ENCODE measurements around the gene MOK. TPM values are rescaled to one million over a fixed set of nuclear protein-coding genes. Genes with fewer than 3 reads are reported as not detected.

MOK gene
- total RNA-seq, 1 donor = 12.9 TPM

DNA sequence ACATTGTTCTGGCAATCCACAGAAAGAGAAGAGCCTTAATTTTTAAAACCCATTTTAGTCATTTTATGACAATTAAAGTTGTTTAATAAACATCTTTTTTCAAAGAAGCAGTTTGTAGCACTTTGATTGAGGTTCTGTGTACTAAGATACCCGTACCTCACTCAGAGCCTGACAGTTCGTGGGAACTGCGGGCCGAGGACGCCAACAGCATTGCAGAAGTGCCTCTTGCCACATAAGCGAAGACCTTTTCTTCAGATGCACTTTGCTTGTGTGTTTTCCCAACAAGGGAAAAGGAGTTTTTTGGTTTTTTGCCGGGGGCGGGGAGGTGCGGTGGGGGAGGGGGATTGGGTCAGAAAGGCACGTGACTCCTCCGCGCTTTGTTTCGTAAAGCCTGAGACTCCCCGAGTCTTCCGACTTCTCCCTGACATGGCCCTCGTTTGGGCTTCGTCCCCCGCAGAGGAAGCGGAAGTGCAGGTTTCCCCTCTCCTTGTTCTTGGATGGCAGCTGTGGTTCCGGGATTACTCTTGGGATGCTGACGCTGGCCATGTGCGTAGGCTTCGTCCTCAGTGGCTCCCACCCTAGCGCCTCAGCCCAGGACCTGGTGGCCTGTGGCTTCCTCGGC lies 94.4 kb downstream of the MOK start:
- DNase-seq (ENCODE audit: low read depth in 2 of 3, low spot score in 2 of 3) = no peak

DNA sequence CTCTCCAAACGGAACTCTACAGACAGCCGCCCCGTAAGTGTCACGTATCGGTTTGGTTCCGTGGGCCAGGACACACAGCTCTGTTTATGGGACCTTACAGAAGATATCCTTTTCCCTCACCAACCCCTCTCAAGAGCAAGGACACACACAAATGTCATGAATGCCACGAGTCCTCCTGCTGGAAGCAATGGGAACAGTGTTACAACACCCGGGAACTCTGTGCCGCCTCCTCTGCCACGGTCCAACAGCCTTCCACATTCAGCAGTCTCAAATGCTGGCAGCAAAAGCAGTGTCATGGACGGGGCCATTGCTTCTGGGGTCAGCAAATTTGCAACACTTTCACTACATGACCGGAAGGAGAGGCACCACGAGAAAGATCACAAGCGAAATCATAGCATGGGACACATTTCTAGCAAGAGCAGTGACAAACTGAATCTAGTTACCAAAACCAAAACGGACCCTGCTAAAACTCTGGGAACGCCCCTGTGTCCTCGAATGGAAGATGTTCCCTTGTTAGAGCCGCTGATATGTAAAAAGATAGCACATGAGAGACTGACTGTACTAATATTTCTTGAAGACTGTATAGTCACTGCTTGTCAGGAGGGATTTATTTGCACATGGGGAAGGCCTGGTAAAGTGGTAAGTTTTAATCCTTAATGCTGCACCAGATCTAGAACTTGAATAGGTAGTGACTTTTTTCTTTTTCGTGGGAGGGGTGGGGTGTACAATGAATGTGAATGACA lies 95.6 kb downstream of the MOK start:
- no peak for DNase-seq (ENCODE audit: low read depth in 2 of 3, low spot score in 2 of 3)

DNA sequence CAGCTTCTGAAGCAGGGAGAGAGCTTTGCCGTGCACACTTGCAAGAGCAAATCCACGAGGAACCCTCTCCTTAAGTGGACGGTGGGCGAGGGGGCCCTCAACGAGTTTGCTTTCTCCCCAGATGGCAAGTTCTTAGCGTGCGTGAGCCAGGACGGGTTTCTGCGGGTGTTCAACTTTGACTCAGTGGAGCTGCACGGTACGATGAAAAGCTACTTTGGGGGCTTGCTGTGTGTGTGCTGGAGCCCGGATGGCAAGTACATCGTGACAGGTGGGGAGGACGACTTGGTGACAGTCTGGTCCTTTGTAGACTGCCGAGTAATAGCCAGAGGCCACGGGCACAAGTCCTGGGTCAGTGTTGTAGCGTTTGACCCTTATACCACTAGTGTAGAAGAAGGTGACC lies 96.2 kb downstream of the MOK start:
- no peak for DNase-seq (ENCODE audit: low read depth in 2 of 3, low spot score in 2 of 3)

DNA sequence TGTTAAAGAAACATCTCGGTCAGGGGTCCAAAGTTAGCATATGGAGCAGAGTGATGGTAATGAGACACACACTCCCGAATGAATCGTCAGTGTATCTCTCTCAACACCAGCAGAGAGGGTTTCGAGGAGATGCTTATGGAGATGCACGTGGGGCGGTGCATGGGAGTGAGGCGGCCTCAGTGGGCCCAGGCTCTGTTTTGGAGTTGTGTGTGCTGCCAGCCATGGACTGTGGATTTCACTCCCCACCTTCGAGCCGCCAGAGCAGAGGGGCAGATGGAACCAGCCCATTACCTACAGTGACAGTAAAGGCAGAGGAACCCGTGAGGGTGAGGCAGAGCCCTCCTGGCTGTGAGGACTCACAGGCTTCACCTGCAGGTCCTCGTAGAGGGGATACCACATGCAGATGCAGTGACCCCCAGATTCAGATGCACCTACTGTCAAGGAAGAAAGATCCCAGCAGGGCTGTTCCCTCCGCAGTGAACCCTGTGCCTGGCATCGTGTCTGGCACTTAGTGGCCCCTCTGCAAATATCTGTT lies 97.1 kb downstream of the MOK start:
- DNase-seq (ENCODE audit: low read depth in 2 of 3, low spot score in 2 of 3) = no peak

DNA sequence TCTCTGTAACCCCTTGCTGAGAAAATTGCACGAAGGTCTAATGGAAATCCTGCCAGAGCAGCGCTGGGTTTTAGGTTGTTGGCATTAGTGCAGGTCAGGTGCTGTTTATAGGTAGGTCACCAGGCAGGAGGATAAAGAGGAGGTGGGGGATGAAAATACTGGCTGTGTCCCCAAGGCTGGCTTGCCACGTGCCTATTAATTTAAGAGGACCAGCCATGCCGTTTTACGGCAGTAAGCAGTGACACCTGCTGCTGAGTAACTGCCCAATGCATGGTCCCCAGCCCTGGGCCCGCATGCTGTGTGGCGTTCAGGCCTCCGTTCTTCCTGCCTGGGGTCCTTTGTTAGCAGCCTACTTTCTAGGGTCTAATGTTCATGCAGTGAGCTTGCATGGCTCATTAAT lies 98.0 kb downstream of the MOK start:
- DNase-seq (ENCODE audit: low read depth in 2 of 3, low spot score in 2 of 3) = no peak

DNA sequence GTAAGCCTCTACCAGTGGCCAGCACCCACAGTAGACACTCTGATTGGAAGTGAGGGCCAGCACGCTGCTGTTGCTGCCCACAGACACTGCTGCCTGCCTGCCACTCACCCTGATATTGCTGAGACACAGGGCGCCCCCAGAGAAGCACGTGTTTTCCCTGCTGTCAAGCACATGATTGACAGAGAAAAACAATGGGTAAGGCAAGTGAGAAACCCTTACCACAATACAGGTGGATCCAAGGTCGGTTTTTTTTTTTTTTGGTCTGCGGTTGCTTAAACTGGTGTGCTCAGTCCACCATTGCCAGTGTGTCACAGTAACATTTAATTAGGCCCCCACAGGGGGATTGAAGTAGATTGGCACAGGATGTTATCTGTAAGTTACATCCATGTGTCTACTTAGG lies 99.4 kb downstream of the MOK start:
- no peak for DNase-seq (ENCODE audit: low read depth in 2 of 3, low spot score in 2 of 3)

DNA sequence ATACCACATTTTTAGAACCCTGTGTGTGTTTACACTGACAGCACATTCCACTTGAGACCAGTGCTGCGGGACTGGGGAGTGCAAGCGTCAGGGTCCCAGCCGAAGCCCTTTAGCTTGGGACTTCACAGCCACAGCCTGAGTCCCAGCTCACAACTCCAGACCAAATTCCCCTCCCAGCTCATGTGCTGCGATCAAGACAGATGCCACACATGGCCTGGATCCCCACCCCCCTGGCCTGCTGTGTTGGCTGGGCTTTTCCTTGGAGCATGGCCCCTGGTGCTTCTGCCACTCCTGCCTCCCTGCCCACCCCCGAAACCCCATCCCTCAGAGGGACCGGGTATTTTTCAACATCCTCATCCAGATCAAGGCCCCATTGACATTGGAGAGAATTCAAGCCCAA lies 101.6 kb downstream of the MOK start:
- no peak for DNase-seq (ENCODE audit: low read depth in 2 of 3, low spot score in 2 of 3)

DNA sequence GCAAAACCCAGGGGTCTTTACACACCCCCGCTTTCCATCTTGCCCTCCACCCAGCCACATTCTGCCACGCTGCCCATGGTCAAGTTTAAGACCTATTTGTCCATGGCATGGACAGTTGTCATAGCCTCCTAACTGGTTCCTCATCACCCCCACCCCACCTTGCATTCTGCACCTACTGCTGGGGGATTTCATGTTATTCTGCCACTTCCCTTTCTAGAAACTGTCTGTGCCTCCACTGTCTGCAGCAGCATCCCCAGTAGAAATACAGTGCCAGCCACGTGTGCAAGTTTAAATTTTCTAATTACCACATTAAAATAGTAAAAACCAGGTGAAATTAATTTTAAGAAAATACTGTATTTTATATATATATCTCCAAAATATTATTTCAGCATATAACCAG lies 102.0 kb downstream of the MOK start:
- DNase-seq (ENCODE audit: low read depth in 2 of 3, low spot score in 2 of 3) = no peak

DNA sequence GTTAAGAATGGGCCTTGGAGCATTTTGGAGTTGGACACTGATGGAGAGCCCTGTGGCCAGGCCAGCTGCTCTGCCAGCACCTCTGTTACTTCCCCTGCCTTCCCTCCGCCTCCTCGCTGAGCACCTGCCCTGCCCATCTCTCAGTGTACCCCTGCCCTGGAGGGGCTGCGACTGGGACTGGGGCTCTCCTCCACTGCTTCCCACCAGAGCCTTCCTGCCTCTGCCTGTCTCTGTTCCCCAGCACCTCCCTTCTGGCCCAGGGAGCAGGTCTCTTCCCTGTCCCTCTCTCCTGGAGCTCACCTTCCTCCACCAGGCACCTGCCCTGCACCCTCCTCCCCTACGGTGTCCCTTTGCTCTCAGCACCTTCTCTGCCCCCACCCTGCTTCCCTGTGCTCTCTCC lies 103.2 kb downstream of the MOK start:
- no peak for DNase-seq (ENCODE audit: low read depth in 2 of 3, low spot score in 2 of 3)

DNA sequence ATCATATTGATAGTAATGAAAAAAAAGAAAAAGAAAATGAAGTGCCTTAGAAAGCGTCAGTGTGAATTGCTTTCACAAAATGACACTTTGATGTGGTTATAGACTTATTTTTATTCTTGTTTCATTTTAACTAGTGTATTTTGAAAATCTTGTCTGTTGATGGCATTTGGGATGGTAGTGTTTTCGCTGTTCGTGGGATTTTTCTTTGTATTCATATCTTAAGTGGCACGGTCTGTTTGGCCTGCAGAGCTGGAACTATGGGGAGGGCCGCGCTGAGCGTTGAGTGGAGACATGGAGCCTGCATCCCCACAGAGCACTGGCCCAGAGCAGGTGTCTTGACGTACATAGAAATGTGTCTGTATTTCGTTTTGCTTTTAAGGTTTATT lies 103.6 kb downstream of the MOK start:
- no peak for DNase-seq (ENCODE audit: low read depth in 2 of 3, low spot score in 2 of 3)

DNA sequence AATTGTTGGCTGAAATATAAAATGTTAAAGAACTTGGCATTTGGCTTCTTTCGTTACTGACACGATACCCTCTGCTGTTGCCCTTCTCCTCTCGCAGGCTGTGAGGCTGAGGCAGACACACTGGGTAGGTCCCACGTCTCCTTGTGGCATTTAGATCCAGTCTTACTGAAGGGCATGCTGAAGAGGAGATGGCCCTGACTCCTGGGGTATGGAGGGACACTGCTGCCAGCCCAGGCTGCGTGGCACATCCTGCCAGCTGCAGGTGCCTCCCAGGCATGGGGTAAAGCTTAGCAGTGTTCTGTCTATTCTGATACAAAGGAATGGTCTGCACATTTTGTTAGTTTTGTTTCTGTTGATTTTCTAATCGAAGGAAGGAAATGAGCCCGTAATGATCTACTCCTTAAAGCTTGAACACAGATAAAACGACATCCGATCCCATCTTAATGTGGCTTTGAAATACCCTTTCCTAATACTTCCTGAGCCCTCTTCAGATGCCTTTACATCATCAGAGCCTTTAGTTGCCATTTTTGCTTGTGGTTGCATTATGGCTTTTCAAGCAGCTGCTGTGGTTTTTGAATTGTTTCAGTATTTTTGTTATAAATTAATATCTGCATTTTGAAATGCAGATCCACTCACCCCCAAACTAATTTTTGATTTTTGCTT lies 104.1 kb downstream of the MOK start:
- DNase-seq (ENCODE audit: low read depth in 2 of 3, low spot score in 2 of 3) = no peak

DNA sequence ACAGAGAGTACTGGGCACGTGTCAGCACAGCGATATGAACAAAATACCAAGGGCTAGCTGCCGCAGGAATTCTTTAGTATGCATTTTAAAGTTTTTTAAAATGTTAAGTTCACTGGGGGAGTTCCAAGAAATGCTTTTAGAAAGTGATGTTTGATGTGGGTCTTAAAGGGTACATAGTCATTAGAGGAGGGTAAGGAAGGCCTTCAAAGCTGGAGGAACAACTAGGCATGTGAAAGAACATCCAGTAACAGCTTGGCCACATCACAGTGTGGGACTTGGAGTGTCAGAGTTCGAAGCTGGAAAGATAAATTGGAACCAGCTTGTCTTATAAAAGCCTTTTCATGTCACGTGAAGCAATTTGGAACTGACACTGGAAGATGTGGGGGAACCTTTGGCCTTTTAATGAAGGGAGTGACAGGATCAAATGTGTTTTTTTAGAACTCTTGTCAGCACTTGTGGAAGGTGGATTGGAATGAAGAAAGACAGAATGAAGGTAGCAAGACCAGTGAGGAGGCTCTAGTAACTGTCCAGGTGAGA lies 107.6 kb downstream of the MOK start:
- DNase-seq (ENCODE audit: low read depth in 2 of 3, low spot score in 2 of 3) = no peak

DNA sequence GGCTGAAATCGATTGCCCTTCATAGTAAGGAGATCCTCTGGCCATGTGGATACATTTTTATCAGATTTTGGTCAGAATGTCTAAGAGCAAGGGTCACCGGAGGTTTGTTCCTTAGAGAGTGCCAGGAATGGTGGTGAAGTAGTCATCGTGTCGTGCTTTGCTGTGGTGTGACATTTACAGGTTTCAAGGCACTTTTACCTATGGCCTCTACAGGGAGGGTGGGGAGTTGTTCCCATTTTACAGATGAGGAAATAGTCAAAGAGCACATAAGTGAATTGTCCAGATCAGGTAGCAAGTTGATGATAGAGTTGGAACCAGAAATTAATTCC lies 108.1 kb downstream of the MOK start:
- no peak for DNase-seq (ENCODE audit: low read depth in 2 of 3, low spot score in 2 of 3)

DNA sequence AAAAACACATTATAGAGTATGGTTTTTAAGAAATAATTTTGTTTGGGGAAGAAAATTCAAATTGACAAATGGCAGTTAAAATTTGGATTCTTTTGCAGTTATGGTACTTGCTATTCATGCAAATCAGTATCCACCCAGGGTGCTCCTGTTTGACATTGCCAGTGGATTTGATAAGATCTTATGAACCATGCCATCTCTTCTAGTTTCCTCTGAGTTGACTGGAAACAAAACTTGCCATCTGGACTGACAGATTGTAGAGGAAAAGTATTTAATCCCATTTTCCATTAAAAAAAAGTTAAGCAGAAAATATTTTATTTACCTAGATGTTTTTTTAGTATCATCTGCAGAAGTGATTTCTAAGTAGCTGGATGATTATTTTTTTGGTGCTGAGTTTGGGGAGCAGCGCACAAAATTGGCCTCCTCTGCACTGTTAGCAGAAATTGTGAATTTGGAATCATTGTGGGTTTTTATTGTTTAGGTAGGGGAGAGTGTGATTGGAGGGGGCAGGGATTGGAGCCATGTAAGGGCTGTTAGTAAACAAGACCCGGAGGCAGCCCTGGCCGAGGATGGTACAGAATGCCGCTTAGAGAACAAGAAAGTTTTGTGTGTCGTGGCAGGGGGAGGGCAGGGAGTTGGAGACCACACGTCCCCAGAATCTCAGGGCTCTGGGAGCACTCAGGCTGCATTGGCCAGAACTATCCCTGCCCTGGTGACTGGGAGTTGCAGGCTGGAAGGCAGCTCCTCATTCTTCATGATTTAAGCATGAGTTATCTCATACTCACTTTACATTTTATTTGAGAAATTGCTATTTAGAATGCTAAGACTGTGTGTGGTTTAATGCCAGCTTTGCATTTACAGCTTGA lies 108.7 kb downstream of the MOK start:
- no peak for DNase-seq (ENCODE audit: low read depth in 2 of 3, low spot score in 2 of 3)

DNA sequence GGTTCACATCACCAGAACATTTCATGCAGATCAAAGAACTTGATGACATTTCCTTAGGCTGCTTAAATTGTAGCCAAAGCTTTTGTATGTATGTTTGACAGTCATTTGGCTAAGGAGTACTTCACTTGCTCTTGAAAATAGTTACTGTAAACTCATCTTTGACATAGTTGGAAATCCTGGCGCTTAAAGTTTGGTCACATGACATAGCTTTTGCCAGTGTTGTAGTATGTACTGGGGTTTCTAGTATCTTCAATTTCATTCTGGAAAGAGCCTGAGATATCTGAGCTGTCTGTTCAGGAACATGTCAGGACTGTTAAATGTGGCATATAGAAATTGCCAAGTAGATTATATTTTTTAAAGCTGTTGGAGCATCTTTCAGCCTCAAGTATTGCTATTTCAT lies 109.5 kb downstream of the MOK start:
- no peak for DNase-seq (ENCODE audit: low read depth in 2 of 3, low spot score in 2 of 3)

DNA sequence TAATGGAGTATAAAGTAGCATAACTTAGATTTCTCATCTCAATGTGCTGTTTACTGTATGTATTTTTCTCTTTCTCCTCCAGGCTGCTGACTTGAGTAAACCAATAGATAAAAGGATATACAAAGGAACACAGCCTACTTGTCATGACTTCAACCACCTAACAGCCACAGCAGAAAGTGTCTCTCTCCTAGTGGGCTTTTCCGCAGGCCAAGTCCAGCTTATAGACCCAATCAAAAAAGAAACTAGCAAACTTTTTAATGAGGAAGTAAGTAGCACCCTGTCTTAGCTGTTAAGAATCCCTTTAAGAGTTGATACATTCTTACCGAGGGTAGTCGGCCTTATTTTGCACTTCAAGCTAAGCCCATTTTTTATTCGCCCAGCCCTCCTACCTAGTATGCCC lies 110.1 kb downstream of the MOK start:
- DNase-seq (ENCODE audit: low read depth in 2 of 3, low spot score in 2 of 3) = peak in 1 of 3 donors; percentile 28

DNA sequence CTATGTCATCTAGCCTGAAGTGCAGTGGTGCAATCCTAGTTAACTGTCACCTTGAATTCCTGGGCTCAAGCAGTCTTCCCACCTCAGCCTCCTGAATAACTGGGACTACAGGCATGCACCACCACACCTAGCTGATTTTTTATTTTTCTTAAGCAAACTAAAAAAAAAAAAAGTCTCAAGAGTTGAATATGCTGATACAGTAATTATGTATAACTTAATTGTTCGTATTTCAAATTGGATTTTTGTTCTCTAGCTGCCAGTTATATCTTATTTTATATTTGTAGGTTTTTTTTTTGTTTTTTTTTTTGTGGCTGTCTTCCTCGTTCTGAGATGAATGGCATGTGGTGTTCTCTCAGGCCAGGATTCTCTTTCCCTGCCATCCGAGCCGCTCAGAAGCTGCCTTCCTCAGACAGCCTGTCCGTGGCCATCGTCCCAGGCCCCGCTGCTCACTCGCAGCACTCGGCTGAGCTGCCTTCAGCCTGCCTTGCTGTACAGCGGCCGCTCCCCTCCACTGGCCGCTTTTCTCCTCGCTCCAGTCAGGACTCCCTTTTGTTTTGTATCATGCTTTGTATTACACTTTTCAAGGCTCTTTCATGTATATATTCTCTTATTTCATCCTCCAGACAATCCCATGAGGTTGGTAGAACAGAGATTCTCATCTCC lies 112.0 kb downstream of the MOK start:
- DNase-seq (ENCODE audit: low read depth in 2 of 3, low spot score in 2 of 3) = no peak

DNA sequence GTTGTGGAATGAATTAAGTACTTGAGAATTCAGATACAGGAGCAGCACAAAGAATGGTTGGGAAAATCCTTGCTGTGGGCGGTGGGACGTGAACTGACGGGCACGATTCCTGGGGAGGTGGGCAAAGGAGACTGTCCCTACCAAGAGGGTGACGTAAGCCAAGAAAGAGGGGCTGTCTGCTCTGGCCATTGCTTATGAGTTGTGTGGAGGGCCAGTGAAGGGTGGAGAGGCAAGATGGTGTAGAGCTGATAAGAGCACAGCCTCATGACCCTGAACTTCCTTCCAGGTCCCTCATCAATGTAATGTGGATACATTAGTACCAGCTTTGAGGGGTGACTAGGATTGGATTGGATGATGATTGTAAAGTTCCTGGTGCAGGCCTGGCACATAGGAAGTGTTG lies 115.1 kb downstream of the MOK start:
- DNase-seq (ENCODE audit: low read depth in 2 of 3, low spot score in 2 of 3) = no peak

DNA sequence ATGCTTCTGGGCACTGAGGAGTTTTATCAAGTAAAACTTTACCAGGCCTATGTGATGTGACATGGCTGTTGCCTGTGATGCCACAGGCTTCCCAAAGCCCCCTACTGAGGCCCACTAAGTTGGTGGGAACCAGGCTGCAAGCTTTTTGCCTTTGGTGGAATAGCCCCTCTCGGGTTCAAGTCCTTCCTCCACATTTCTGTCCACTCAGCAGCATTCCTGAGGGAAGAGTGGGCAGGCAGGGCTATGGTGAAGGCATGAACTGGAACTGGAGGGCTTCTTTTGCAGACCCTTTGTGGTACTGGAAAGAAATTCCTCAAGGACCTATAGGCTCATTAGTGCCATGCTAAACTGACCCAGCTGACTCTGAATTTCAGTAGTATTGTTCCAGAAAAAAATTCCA lies 116.8 kb downstream of the MOK start:
- no peak for DNase-seq (ENCODE audit: low read depth in 2 of 3, low spot score in 2 of 3)

DNA sequence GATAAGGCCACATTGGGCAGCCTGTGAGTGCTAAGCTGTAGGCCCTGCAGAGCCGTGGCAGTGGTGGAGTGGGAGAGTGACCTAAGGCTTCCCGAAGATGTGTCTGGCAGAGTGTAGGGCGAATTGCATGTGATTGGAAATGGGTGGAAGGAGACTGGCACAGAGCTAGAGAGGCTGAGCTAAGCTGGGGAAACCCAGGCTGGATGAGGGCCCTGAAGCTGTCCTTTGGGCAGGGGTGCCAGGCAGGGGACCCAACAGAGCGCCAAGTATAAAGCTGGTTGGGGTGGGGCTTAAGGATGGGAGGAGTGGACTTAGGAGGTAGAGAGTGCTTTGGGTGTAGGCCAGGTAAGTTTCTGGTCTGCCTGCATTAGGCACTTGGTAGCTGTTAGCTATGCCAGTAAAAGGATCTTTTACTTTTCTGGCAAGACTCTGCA lies 117.4 kb downstream of the MOK start:
- no peak for DNase-seq (ENCODE audit: low read depth in 2 of 3, low spot score in 2 of 3)
